GM12875 (cell line): Measurements from ENCODE around the gene ARMC5.

Source experiments
- H3K4me3 ChIP-seq: one replicate; pipeline ENCODE4 v1.5.1; 2011; ENCODE audit warnings: low read depth, low read length, control low read depth
- TF ChIP-seq, protein P1 (sequence below): IDR thresholded peaks from 2 replicates; pipeline ENCODE4 v1.5.1; 2011; ENCODE audit warnings: low read depth, mild to moderate bottlenecking, control low read depth, inconsistent platforms, low read length, moderate library complexity, borderline replicate concordance; ENCODE audit not compliant: insufficient read depth

Gene ARMC5

DNA sequence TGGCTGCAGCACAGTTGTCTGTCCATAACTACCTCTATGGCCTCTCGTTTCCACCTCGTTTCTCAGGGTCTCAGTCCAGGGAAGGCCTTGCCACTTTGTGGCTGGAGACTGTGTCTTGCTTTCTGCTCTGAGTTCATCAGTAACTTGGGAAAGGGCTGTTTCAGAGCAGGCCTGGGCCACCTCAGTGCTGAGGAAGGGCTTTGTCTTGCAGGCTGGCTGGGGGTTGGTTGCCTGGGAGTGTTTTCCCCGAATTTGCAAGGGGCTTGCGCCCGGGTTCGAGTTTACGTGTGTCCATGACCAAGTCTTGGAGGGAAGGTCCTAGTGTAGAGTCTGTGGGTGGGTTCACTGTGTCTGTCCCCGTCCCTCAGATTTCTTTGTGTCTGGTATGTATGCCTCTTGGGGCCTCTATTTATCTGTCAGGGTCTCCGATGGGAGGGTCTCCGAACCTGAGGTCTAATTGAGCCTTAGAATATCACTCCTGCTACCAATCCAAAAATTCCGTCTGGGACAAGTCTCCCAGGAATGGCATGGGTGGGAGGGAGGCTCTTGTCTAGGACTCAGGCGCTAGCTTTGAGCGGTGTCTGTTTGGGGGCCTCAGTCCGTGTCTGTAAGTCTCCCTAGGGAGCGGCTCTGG, 12.1 kb downstream of the ARMC5 start:
- TF ChIP-seq, protein P1, sequence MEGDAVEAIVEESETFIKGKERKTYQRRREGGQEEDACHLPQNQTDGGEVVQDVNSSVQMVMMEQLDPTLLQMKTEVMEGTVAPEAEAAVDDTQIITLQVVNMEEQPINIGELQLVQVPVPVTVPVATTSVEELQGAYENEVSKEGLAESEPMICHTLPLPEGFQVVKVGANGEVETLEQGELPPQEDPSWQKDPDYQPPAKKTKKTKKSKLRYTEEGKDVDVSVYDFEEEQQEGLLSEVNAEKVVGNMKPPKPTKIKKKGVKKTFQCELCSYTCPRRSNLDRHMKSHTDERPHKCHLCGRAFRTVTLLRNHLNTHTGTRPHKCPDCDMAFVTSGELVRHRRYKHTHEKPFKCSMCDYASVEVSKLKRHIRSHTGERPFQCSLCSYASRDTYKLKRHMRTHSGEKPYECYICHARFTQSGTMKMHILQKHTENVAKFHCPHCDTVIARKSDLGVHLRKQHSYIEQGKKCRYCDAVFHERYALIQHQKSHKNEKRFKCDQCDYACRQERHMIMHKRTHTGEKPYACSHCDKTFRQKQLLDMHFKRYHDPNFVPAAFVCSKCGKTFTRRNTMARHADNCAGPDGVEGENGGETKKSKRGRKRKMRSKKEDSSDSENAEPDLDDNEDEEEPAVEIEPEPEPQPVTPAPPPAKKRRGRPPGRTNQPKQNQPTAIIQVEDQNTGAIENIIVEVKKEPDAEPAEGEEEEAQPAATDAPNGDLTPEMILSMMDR = no peak
- no peak overlapping the region for H3K4me3 ChIP-seq

DNA sequence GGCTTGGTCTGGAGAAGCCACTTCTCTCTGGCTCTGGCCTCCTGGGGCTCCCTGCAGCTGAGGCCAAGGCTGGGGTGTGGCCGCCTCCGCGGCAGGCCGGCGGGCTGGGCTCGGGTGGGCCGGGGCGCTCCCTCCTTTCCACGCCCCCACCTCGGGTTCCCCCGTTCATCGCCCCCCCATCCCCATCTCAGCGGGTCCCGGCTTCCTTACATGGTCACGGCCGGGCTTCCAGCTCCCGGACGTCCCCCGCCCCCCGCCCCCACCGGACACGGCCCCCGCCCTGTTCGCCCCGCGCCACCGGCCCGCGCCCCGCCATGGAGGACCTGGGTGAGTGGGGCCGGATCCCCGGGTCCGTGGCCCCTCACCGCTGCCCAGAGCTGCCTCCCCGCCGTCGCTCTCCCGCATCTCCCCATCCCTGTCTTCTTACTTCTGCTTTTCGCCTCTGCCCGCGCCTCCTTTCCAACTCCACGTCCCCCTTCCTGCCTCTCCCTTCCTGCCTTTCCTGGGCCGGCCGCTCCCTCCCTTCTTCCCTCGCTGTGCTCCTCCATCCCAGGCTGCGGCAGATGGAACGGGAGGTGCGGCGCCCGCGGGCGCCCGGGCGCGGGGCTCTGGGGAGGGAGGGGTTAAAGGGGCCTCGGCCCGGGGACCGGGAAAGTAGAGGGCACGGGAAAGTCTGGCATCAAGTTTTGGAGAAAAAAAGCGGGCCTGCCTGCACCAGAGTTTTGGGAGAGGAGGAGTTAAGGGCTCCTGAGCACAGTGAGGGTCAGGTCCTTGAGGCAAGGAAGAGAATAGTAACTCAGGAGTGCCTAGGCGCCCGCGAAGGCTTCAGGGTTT, 12.8 kb downstream of the ARMC5 start, which contains the start of gene TGFB1I1:
Gene TGFB1I1 (plus strand): TSS at position 278 of the 834 bp plus-strand sequence. CDS start 37 bp downstream, at position 315.
- TF ChIP-seq, protein P1 = no peak
- no peak within 1 kb of the TSS for H3K4me3 ChIP-seq

DNA sequence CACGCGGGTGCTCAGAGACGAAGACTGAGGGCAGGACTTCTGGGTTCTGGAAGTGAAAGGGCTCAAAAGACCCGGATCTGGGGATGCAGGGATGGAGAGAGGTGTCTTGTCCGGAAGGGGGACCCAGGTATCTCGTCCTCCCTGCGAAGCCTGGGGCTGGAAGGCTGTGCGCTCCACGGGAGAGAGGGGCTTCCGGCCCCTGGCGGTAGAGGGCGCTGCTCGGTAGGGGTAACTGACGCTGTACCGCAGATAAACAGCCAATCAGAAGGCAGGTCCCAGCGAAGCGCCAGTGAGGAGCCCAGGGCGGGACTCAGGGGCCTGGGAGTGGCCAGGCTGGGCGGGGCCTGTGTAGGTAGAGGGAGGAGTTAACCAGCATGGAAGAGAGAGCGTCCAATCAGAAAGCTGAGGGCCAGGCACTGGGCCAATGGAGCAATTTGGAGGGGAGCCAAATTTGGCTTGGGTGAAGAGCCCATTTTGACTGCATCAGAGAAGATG, 13.5 kb downstream of the ARMC5 start:
- TF ChIP-seq, protein P1 = no peak
- no peak overlapping the region for H3K4me3 ChIP-seq

DNA sequence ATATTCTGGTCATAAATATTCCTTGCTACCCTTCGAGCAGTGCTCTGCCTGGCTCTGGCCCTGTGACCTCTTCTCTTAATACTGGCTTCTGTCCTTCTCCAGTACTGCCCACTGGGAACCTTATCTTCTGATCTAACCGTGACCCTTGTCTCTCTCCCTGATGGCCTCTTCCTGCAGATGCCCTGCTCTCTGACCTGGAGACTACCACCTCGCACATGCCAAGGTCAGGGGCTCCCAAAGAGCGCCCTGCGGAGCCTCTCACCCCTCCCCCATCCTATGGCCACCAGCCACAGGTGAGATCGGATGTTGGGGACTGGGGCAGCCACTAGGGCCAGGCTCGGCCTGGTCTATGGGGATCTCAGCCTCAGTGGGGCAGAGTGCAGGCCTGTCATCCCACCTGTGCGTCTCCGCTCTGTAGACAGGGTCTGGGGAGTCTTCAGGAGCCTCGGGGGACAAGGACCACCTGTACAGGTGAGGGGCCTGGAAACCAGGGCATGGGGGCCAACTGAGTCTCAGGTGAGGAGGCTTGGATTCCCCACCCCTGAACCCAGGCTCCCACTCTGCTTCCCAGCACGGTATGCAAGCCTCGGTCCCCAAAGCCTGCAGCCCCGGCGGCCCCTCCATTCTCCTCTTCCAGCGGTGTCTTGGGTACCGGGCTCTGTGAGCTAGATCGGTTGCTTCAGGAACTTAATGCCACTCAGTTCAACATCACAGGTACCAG, 14.1 kb downstream of the ARMC5 start:
- H3K4me3 ChIP-seq = no peak overlapping the region
- TF ChIP-seq, protein P1 = no peak

DNA sequence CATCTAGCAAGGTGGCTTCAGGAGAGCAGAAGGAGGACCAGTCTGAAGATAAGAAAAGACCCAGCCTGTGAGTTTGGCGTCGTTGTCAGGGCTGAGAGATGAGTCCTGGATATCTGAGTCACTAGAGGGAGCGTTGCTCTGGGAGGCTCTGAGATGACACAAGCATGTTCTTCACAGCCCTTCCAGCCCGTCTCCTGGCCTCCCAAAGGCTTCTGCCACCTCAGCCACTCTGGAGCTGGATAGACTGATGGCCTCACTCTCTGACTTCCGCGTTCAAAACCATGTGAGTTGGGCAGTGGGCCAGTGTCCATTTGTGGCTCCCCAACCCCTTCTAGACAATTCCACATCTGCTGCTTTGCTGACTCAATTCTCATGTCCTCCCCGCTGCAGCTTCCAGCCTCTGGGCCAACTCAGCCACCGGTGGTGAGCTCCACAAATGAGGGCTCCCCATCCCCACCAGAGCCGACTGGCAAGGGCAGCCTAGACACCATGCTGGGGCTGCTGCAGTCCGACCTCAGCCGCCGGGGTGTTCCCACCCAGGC, 14.9 kb downstream of the ARMC5 start:
- TF ChIP-seq, protein P1 = no peak
- H3K4me3 ChIP-seq = no peak overlapping the region

DNA sequence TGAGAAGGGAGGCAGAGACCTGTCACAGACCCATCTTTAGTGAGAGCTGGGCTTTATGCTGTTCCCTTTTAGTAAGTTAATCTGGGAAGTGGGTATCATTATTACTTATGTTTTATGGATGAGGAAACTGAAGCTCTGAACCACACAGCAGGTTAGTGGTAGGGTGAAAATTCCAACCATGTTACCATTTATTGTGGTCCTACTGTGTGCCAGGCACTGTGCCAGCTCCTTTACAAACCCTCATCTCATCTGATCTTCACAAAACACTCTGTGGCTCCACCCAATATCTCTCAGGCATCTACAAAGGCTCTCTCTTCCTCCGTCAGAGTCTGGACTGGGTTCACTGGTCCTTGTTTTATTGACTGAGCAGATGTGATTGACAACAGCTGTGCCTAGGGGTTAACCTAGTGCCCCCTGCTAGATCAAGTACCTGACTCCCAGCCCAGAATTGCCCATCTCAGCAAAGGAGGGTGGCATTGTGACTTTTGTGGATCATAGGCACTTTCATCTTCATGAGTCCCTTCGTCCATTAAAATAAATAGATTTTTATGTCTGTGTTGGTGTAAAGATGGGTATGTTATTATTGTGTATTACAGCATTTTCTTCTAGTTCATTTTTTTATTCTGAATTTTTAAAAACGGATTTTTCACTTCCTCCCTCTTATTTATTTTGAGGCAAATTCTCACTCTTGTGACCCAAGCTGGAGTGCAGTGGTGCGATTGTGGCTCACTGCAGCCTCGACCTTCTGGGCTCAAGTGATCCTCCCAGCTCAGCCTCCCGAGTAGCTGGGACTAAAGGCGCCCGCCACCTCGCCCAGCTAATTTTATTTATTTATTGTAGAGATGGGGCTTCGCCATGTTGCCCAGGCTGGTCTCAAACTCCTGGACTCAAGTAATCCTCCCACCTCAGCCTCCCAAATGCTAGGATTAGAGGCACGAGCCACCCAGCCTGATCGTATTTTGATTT, 15.8 kb downstream of the ARMC5 start:
- TF ChIP-seq, protein P1 = no peak
- no peak overlapping the region for H3K4me3 ChIP-seq
